Panc1 (cell line): ENCODE results near the gene ANKRD10. TPM values are rescaled to one million over a fixed set of nuclear protein-coding genes. Genes with fewer than 3 reads are reported as not detected.

Source experiments
- ATAC-seq: fragments of 200-7000 bp; cut with Tn5 transposase; 2 replicates; pipeline ENCODE4 v1.9.1; 2020; ENCODE audit warnings: mild to moderate bottlenecking, moderate library complexity
- BruUV-seq: library from RNA; stranded (reverse); fragments of 400-500 nt; replicated peaks from 2 replicates; lab custom pipeline; 2021; lab: Mats Ljungman, UMichigan
- CTCF ChIA-PET: fragments of 300-600 bp; sonication (Branson Sonifier 250); formaldehyde crosslinking; loops from one replicate; lab custom pipeline; 2022; ENCODE audit warnings: antibody characterized with exemption; lab: Charles Lee
- POLR2A ChIA-PET: fragments of 300-600 bp; sonication (Branson Sonifier 250); formaldehyde crosslinking; loops from one replicate; lab custom pipeline; 2022; ENCODE audit warnings: antibody characterized with exemption; lab: Charles Lee
- DNase-seq: peaks from one replicate; pipeline ENCODE4 v3.0.0-alpha.2; 2010; ENCODE audit warnings: low read depth, low spot score
- H3K27ac ChIP-seq: 2 replicates; pipeline ENCODE4 v1.5.1; 2011; ENCODE audit warnings: mild to moderate bottlenecking, low read length, inconsistent platforms
- H3K27me3 ChIP-seq: fragments of 200-500 bp; sonication (Bioruptor generic); 2 replicates; pipeline ENCODE4 v1.6.0; 2014; ENCODE audit warnings: low read length, inconsistent platforms; ENCODE audit not compliant: control insufficient read depth, insufficient read depth
- H3K36me3 ChIP-seq: fragments of 200-500 bp; sonication (Bioruptor generic); 2 replicates; pipeline ENCODE4 v1.5.1; 2014; ENCODE audit warnings: inconsistent platforms, mild to moderate bottlenecking, low read length, moderate library complexity; ENCODE audit not compliant: control insufficient read depth, insufficient read depth
- H3K4me1 ChIP-seq: 2 replicates; pipeline ENCODE4 v1.5.1; 2011; ENCODE audit warnings: inconsistent platforms, mild to moderate bottlenecking, low read length, moderate library complexity; ENCODE audit not compliant: control insufficient read depth, insufficient read depth
- H3K4me3 ChIP-seq, 2 experiments: 2 replicates each; pipeline ENCODE4 v1.5.1; 2011 to 2012; ENCODE audit warnings: low read depth in 2 of 2, low read length in 2 of 2, mild to moderate bottlenecking in 2 of 2, inconsistent platforms in 1 of 2, moderate library complexity in 1 of 2
- H3K9me3 ChIP-seq: fragments of 200-500 bp; sonication (Bioruptor generic); 2 replicates; pipeline ENCODE4 v1.5.1; 2014; ENCODE audit warnings: low read depth, mild to moderate bottlenecking, inconsistent platforms, low read length, moderate library complexity; ENCODE audit not compliant: control insufficient read depth, insufficient read depth
- POLR2AphosphoS5 ChIP-seq: IDR thresholded peaks from 2 replicates; pipeline ENCODE4 v1.6.1; 2012; ENCODE audit warnings: mild to moderate bottlenecking, low read depth, low read length, moderate library complexity
- SIN3A ChIP-seq: IDR thresholded peaks from 2 replicates; pipeline ENCODE4 v1.6.1; 2012; ENCODE audit warnings: low read depth, mild to moderate bottlenecking, low read length, moderate library complexity, borderline replicate concordance; ENCODE audit not compliant: insufficient read depth
- TCF7L2 ChIP-seq: IDR thresholded peaks from 2 replicates; pipeline ENCODE4 v1.6.1; 2011; ENCODE audit warnings: mild to moderate bottlenecking, low read depth, low read length, inconsistent platforms
- in situ Hi-C: cut with HindIII; loops from 2 replicates; pipeline ENCODE4 v1.10.0; 2016; ENCODE audit warnings: low sequenced_read_pairs, low pct_unique_long_range_greater_than_20kb
- intact Hi-C: fragments of 100-400 bp; cut with micrococcal nuclease; formaldehyde crosslinking; loops from one replicate; pipeline ENCODE4 v1.10.0; 2022; ENCODE audit not compliant: unreplicated experiment
- total RNA-seq: library from RNA; stranded (reverse); gene quantifications from one replicate; pipeline ENCODE4 v1.2.1, GENCODE V29; 2021; ENCODE audit not compliant: unreplicated experiment
- TF ChIP-seq, protein P1 (sequence below), 2 experiments: IDR thresholded peaks; 2 replicates each; pipeline ENCODE4 v1.6.1; 2011 to 2012; ENCODE audit warnings: low read depth in 2 of 2, control low read depth in 1 of 2, low read length in 1 of 2, mild to moderate bottlenecking in 1 of 2, moderate library complexity in 1 of 2; ENCODE audit not compliant: insufficient read depth in 1 of 2
- TF ChIP-seq, protein P2 (sequence below): fragments of 450-650 bp; IDR thresholded peaks from 2 replicates; pipeline ENCODE4 v1.5.1; 2017; ENCODE audit warnings: mild to moderate bottlenecking

Gene ANKRD10
- total RNA-seq, 1 experiment from 2014 or later, result 76.8 TPM

GRCh38 chr13:110920038-110920437 lies 5.2 kb upstream of the ANKRD10 start:
- intact Hi-C loops (no loop called here), in situ Hi-C loops (no loop called here)
- no peak for ATAC-seq
- Histone ChIP-seq H3K4me1 (peaks cover 7% of the 10 kb centered on the region; the same call in 1 of the 2 replicates), H3K9me3 (no peaks in the 10 kb centered on the region), H3K27ac (no peak overlapping the region), H3K27me3 (no peaks in the 10 kb centered on the region), H3K36me3 (no peaks in the 10 kb centered on the region), H3K4me3 (no peak overlapping the region)
- no TSS peak for BruUV-seq
- TF ChIP-seq TCF7L2, result no peak
- no peak for TF ChIP-seq SIN3A
- TF ChIP-seq POLR2AphosphoS5, result no peak
- TF ChIP-seq, protein P1, sequence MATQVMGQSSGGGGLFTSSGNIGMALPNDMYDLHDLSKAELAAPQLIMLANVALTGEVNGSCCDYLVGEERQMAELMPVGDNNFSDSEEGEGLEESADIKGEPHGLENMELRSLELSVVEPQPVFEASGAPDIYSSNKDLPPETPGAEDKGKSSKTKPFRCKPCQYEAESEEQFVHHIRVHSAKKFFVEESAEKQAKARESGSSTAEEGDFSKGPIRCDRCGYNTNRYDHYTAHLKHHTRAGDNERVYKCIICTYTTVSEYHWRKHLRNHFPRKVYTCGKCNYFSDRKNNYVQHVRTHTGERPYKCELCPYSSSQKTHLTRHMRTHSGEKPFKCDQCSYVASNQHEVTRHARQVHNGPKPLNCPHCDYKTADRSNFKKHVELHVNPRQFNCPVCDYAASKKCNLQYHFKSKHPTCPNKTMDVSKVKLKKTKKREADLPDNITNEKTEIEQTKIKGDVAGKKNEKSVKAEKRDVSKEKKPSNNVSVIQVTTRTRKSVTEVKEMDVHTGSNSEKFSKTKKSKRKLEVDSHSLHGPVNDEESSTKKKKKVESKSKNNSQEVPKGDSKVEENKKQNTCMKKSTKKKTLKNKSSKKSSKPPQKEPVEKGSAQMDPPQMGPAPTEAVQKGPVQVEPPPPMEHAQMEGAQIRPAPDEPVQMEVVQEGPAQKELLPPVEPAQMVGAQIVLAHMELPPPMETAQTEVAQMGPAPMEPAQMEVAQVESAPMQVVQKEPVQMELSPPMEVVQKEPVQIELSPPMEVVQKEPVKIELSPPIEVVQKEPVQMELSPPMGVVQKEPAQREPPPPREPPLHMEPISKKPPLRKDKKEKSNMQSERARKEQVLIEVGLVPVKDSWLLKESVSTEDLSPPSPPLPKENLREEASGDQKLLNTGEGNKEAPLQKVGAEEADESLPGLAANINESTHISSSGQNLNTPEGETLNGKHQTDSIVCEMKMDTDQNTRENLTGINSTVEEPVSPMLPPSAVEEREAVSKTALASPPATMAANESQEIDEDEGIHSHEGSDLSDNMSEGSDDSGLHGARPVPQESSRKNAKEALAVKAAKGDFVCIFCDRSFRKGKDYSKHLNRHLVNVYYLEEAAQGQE (IDR thresholded peaks at IDR 0.05; ENCODE audit: insufficient read depth in 1 of 2, low read depth in 2 of 2, low read length in 1 of 2), result no peak
- TF ChIP-seq, protein P2, sequence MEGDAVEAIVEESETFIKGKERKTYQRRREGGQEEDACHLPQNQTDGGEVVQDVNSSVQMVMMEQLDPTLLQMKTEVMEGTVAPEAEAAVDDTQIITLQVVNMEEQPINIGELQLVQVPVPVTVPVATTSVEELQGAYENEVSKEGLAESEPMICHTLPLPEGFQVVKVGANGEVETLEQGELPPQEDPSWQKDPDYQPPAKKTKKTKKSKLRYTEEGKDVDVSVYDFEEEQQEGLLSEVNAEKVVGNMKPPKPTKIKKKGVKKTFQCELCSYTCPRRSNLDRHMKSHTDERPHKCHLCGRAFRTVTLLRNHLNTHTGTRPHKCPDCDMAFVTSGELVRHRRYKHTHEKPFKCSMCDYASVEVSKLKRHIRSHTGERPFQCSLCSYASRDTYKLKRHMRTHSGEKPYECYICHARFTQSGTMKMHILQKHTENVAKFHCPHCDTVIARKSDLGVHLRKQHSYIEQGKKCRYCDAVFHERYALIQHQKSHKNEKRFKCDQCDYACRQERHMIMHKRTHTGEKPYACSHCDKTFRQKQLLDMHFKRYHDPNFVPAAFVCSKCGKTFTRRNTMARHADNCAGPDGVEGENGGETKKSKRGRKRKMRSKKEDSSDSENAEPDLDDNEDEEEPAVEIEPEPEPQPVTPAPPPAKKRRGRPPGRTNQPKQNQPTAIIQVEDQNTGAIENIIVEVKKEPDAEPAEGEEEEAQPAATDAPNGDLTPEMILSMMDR, result no peak
- CTCF ChIA-PET, result no interaction called here
- no peak for DNase-seq
- POLR2A ChIA-PET, result no interaction called here

DNA sequence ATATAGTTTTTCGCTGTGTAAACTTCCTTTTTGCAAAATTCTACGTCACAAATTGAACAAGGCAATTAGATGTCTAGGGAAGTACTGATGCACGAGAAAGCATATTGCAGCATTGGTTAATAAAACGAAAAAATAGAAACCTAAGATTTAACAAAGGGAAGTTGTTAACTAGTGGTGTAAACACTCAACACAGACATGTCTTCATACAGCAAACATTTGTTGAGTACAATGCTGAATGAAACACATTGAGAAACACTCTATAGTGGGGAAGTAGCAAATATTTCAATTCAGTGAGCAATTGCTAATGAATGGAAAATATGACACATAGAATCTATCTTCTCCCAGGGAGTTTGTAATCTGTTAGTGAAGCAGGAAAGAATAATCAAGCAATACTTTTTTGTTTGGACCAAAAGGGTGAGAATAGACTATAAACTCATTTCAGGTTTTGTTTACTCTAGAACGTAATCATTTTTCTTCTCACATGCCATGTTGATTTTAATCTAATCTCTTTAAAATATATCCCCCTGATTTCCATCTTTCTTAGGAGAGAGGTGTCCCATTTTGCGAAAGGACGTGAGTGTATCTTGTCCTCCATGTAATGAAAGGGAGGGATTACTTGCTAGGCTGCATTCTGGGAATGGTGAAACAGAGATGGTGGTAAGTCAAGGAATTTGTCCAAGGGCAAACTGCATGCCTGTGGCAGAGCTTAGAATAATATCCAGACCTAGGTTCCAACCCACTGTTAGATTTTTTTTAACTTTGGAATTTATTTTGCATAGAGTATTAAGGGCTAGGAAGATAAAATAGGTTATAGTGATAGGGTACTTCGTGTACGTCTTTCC lies 1.7 kb upstream of the ANKRD10 start:
- H3K36me3 ChIP-seq, result no peaks in the 10 kb centered on the region; the same call in 1 of the 2 replicates
- H3K4me1 ChIP-seq, result peaks cover 16% of the 10 kb centered on the region
- DNase-seq (no peak), ATAC-seq (no peak)
- H3K9me3 ChIP-seq, result no peaks in the 10 kb centered on the region
- H3K27ac ChIP-seq, result peak overlapping the region; percentile 94; the same call in 1 of the 2 replicates
- H3K4me3 ChIP-seq, result peak overlapping the region; percentile 61 to 63; a peak in 3 of 4 replicates
- H3K27me3 ChIP-seq, result no peaks in the 10 kb centered on the region
- in situ Hi-C loops, result no loop called here
- POLR2A ChIA-PET, result no interaction called here
- intact Hi-C loops, result loop anchor here (10.0 kb wide), 1 partner anchor 298 kb away; no protein-coding TSS in a partner anchor
- CTCF ChIA-PET, result no interaction called here
- TF ChIP-seq, protein P2, result no peak
- TF ChIP-seq, protein P1 (IDR thresholded peaks at IDR 0.05; ENCODE audit: insufficient read depth in 1 of 2, low read depth in 2 of 2, low read length in 1 of 2), result no peak
- no peak for TF ChIP-seq POLR2AphosphoS5
- no peak for TF ChIP-seq SIN3A
- no peak for TF ChIP-seq TCF7L2
- BruUV-seq, result TSS peak; percentile 90
